ENCODE measurements around the gene INAFM1.

The INAFM1 gene

DNA sequence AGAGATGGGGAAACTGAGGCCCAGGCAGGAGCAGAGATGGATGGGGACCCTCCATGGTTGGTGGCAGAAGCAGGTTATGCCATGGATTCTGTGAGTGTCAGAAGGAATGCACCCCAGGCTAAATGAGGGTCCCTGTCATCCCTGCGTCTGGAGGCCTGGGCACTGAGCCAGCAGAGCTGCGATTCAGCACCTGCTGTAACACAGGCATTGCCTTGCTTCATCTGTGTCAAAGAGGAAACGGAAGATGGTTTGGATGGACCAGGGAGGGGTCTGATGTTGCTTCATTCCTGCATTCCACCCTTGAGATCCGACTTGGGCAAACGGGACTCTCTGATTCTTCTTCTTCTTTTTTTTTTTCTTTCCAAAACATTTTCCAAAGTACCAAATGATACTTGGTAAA lies 36.1 kb downstream of the INAFM1 start:
- DNase-seq, result peak in 2 of 3 experiments; percentile 5 to 35

GRCh38 chr19:47312366-47313006 lies 37.8 kb downstream of the INAFM1 start:
- no peak for DNase-seq

DNA sequence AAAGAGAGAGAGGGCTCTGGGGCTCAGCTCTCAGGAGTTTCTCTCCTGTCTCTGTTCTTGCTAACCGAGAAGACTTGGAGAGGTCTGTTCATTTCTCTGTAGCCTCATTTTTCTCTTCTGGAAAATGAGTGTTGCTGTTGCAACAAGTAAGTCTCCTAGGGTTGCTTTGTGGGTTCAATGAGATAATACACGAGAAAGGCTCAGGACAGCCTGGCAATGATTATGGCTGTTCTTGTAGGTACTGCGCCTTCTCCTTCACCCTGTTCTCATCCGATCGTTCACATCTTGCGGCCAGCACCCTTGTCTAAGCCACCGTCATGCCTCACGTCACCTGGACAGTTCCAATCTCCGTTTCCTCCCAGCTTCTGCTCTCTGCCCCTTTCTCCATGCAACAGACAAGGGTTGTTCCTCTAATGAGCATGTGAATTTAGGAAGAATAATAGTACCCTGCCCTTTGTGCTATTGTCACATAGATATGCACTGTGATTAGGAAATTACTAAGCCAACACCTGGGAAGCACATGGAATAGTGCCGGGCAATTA lies 39.1 kb downstream of the INAFM1 start:
- no peak for DNase-seq

DNA sequence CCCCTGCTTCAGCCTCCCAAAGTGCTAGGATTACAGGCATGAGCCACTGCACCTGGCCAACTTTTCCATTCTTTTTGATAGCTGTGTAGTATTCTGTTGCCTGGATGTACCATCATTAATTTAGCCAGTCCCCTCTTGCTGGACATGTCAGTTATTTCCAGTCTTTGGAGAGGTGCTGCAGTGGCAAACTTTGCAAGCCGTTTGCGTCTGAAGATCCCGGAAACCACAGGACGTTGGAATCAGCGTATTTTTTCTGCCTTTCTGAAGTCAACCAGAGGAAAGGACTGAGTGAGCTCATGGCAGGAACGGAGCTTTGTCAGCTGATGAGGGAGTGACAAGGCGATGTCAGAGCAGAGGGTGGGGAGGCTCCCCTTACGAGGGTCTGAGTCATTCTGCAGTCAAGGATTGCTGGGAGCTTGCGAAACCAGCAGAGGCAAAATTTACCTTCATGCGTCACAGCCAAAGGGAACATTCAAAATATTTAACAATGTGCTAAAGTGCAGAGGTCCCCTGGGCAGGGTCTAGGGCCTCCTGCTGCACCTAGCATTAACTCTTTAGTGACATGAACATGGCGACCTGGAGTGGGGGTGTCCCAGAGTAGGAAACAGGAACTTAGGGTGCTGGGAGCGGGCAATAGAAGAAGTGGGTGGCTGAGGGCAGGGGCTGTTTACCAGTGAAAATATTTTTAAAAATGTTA lies 40.6 kb downstream of the INAFM1 start:
- no peak for DNase-seq

GRCh38 chr19:47316513-47316912 lies 41.8 kb downstream of the INAFM1 start:
- no peak for DNase-seq

- no peak for DNase-seq
Measured at GRCh38 chr19:47319923-47320871, 45.5 kb downstream of the INAFM1 start.

GRCh38 chr19:47321630-47322029 lies 46.9 kb downstream of the INAFM1 start:
- no peak for DNase-seq

DNA sequence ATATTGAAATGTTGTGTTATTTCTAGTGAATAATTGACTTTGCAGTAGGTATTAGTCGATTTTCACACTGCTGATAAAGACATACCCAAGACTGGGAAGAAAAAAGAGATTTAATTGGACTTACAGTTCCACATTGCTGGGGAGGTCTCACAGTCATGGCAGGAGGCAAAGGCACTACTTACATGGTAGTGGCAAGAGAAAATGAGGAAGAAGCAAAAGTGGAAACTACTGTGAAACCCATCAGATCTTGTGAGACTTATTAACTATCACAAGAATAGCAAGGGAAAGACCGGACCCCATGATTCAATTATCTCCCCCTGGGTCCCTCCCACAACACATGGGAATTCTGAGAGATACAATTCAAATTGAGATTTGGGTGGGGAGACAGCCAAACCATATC lies 47.4 kb downstream of the INAFM1 start:
- no peak for DNase-seq

DNA sequence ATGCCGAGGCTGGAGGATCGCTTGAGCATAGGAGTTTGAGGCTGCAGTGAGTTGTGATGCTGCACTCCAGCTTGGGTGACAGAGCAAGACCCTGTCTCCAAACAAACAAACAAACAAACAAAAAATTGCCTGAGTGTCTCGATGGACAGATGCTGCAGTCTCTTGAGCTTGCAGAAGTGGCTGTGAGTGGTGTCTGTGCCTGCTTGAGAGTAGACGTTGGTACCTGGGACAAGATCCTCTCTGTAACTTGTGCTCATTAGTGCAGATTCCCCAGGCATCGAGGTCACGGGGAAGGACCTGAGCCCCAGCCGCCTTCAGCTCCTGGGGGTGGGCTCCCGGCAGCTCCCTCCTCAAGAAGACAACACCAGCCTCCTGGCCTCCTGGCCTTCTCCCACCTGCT lies 48.7 kb downstream of the INAFM1 start:
- no peak for DNase-seq

DNA sequence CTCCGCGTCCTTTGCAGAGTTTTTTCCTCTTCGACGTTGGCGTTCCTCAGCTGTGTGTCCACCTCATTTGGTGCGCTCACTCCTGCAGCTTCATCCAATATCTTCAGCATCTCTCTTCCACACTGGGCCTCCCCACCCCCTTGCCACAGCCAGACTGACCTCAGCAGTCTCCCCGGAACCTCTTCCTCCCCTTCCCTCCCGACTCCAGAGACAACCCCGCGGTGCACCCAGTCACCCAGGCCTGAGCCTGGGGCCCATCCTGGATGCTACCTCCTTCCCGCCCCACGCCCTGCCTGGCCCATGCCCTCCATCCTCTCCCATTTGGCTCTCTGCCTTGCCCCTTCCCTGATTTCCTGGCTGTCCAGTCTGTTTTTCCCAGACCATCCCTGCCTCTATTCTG lies 49.2 kb downstream of the INAFM1 start:
- DNase-seq, result no peak

DNA sequence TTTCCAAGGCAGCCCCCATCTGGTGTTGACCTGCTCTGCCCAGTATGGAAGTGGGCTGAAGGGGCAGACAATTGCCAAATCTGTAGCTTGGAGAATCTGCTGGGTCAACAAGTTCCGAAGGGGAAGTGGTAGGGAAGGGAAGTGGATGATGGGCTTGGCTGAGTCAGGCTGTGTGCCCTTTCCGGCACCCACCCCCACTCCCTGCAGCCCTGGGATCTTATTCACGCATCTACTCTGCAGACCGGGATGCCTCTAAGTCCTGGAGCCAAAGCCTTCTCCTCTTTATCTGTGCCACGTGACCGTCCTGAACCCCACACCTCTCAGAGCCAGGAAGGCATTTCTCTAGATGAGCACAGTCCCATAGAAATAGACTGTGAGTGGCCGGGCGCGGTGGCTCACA lies 49.8 kb downstream of the INAFM1 start:
- no peak for DNase-seq

All from NCI-H1417 (cell line).